ENCODE measurements around the gene AP4B1.

DNA sequence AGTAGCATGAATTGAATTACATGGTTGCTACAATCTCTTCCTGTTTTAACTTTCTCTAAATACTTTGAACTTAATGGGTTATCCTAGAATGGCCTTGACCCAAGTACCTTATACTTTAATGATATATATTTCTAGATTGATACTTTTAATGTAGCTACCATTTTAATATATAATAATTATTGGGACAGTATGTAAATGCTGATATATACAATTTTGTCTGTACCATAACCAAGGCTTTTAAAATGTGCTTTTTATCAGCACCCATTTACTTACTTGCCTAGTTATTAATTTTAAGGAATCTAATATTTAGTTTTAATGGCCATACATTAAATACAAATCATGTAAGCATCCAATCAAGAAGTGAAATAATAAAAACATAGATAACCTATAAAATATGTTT, 37.9 kb upstream of the AP4B1 start:
- TF ChIP-seq, protein P1, sequence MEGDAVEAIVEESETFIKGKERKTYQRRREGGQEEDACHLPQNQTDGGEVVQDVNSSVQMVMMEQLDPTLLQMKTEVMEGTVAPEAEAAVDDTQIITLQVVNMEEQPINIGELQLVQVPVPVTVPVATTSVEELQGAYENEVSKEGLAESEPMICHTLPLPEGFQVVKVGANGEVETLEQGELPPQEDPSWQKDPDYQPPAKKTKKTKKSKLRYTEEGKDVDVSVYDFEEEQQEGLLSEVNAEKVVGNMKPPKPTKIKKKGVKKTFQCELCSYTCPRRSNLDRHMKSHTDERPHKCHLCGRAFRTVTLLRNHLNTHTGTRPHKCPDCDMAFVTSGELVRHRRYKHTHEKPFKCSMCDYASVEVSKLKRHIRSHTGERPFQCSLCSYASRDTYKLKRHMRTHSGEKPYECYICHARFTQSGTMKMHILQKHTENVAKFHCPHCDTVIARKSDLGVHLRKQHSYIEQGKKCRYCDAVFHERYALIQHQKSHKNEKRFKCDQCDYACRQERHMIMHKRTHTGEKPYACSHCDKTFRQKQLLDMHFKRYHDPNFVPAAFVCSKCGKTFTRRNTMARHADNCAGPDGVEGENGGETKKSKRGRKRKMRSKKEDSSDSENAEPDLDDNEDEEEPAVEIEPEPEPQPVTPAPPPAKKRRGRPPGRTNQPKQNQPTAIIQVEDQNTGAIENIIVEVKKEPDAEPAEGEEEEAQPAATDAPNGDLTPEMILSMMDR (IDR thresholded peaks at IDR 0.05) = no peak
- TF ChIP-seq POLR2AphosphoS5 (IDR thresholded peaks at IDR 0.05) (no peak), POLR2A (IDR thresholded peaks at IDR 0.05) (no peak), EP300 (IDR thresholded peaks at IDR 0.05) (no peak)

Measured in gastroesophageal sphincter (tissue), 3 donors.